ENCODE data around the gene ACAP1.

Gene ACAP1

GRCh38 chr17:7293159-7293558, 43.2 kb upstream of the ACAP1 start:
- no peak for TF ChIP-seq CTCF (IDR thresholded peaks at IDR 0.05)
- Histone ChIP-seq H3K4me3 (no peak overlapping the region), H3K27ac (no peak overlapping the region)
- DNase-seq (ENCODE audit: low spot score), result no peak

GRCh38 chr17:7293816-7294613, 42.3 kb upstream of the ACAP1 start:
- no peak overlapping the region for H3K27ac ChIP-seq
- TF ChIP-seq CTCF (IDR thresholded peaks at IDR 0.05), result no peak
- DNase-seq (ENCODE audit: low spot score), result no peak
- H3K4me3 ChIP-seq, result peak overlapping the region; percentile 67

GRCh38 chr17:7294614-7295153, 41.6 kb upstream of the ACAP1 start, which contains the start of gene YBX2:
TSS of gene YBX2 (minus strand) at chr17:7294639. CDS start at chr17:7294500, 139 bp downstream.
- Histone ChIP-seq H3K4me3 (peak within 1 kb of the TSS; percentile 67), H3K27ac (no peak within 1 kb of the TSS)
- no peak for TF ChIP-seq CTCF (IDR thresholded peaks at IDR 0.05)

GRCh38 chr17:7295230-7296180, 40.8 kb upstream of the ACAP1 start:
- peak overlapping the region; percentile 55 for H3K4me3 ChIP-seq

More at GRCh38 chr17:7294614-7295153, 41.6 kb upstream of the ACAP1 start, which contains the start of gene YBX2:
- DNase-seq (ENCODE audit: low spot score), result no peak

GRCh38 chr17:7296189-7296861, 40.0 kb upstream of the ACAP1 start:
- TF ChIP-seq CTCF (IDR thresholded peaks at IDR 0.05), result peak; percentile 98
- peak; percentile 85 for DNase-seq (ENCODE audit: low spot score)
- Histone ChIP-seq H3K27ac (peak overlapping the region; percentile 32 to 48), H3K4me3 (peak overlapping the region; percentile 55)

More at GRCh38 chr17:7295230-7296180, 40.8 kb upstream of the ACAP1 start:
- H3K27ac ChIP-seq, result peak overlapping the region; percentile 32 to 48
- no peak for TF ChIP-seq CTCF (IDR thresholded peaks at IDR 0.05)
- DNase-seq (ENCODE audit: low spot score), result peak; percentile 68

DNA sequence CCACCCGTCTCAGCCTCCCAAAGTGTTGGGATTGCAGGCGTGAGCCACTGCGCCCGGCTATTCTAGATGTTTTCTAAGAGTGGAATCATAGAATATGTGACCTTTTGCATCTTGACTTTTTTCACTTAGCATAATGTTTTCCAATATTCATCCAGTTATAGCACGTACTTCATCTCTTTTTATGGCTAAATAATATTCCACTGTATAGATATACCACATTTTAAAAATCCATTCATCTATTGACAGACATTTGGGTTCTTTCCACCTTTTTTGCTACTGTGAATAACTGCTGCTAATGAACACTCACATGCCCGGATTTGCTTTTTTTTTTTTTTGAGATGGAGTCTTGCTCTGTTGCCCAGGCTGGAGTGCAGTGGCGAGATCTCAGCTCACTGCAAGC, 32.1 kb upstream of the ACAP1 start:
- Histone ChIP-seq H3K27ac (no peak overlapping the region), H3K4me3 (no peak overlapping the region)
- DNase-seq (ENCODE audit: low spot score), result no peak
- no peak for TF ChIP-seq CTCF (IDR thresholded peaks at IDR 0.05)

Data from coronary artery (tissue), 2 donors.